Activated CD4-positive, CD25-positive, alpha-beta regulatory T cell treated with anti-CD3 and anti-CD28 coated beads, Interleukin-2, amount 50 U/mL, for 16 hours (primary cell): ENCODE data around the gene GNAL.
A peak's percentile ranks its signal among the peaks of the same experiment; 100 is the strongest.

ENCODE experiments used
- DNase-seq: peaks from one replicate; pipeline ENCODE4 v3.0.0-alpha.2; 2020; ENCODE audit warnings: low read depth, low spot score

GNAL gene

GRCh38 chr18:11724781-11725180 is 35.7 kb downstream of the GNAL start:
- no peak for DNase-seq

- DNase-seq, result no peak
Observed at GRCh38 chr18:11726556-11726955, 37.5 kb downstream of the GNAL start.

- no peak for DNase-seq
Observed at GRCh38 chr18:11728249-11728648, 39.2 kb downstream of the GNAL start.

- no peak for DNase-seq
Observed at GRCh38 chr18:11729556-11729955, 40.5 kb downstream of the GNAL start.

GRCh38 chr18:11733031-11733430 is 44.0 kb downstream of the GNAL start:
- DNase-seq, result peak; percentile 43

GRCh38 chr18:11736656-11737055 is 47.6 kb downstream of the GNAL start:
- no peak for DNase-seq

- no peak for DNase-seq
Observed at GRCh38 chr18:11739893-11740292, 50.8 kb downstream of the GNAL start.

- no peak for DNase-seq
Observed at GRCh38 chr18:11740461-11740860, 51.4 kb downstream of the GNAL start.

- no peak for DNase-seq
Observed at GRCh38 chr18:11741505-11742145, 52.6 kb downstream of the GNAL start.

GRCh38 chr18:11745521-11745920 is 56.5 kb downstream of the GNAL start:
- no peak for DNase-seq

GRCh38 chr18:11747286-11747685 is 58.2 kb downstream of the GNAL start:
- DNase-seq, result no peak

- no peak for DNase-seq
Observed at GRCh38 chr18:11747731-11748130, 58.7 kb downstream of the GNAL start.

GRCh38 chr18:11749305-11749704 is 60.2 kb downstream of the GNAL start:
- no peak for DNase-seq

- no peak for DNase-seq
Observed at GRCh38 chr18:11750171-11750570, 61.1 kb downstream of the GNAL start.

- DNase-seq, result no peak
Observed at GRCh38 chr18:11750581-11751310, 61.7 kb downstream of the GNAL start.

GRCh38 chr18:11751341-11752115 is 62.5 kb downstream of the GNAL start:
- no peak for DNase-seq

GRCh38 chr18:11752116-11752911 is 63.2 kb downstream of the GNAL start:
- DNase-seq, result no peak

GRCh38 chr18:11754979-11755378 is 65.9 kb downstream of the GNAL start:
- no peak for DNase-seq

GRCh38 chr18:11757084-11757590 is 68.1 kb downstream of the GNAL start:
- DNase-seq, result no peak

- no peak for DNase-seq
Observed at GRCh38 chr18:11759456-11759855, 70.4 kb downstream of the GNAL start.

- no peak for DNase-seq
Observed at GRCh38 chr18:11760498-11761167, 71.6 kb downstream of the GNAL start.
